H1 (cell line): ENCODE data around the gene IL2RA. TPM values are rescaled to one million over a fixed set of nuclear protein-coding genes. Genes with fewer than 3 reads are reported as not detected.

Experiments
- CTCF ChIA-PET: fragments of 300-600 bp; sonication (Branson Sonifier 250); formaldehyde crosslinking; loops from one replicate; lab custom pipeline; 2021; ENCODE audit not compliant: partially characterized antibody; lab: Charles Lee
- POLR2A ChIA-PET: fragments of 300-600 bp; sonication (Branson Sonifier 250); formaldehyde crosslinking; loops from one replicate; lab custom pipeline; 2021; ENCODE audit warnings: inconsistent platforms; ENCODE audit not compliant: partially characterized antibody; lab: Charles Lee
- DNase-seq, 2 experiments: peaks; one replicate each; pipeline versions ENCODE4 v3.0.0 to v3.0.0-alpha.2; 2010 to 2022; ENCODE audit warnings: low spot score in 2 of 2, low read depth in 1 of 2, mixed read lengths in 1 of 2
- FAIRE-seq: peaks from 2 replicates; lab custom pipeline; 2011; peaks lifted over from hg19 to GRCh38; lab: Jason Lieb, UNC
- H2AFZ ChIP-seq: 2 replicates; pipeline ENCODE4 v1.8.1; 2012; ENCODE audit warnings: low read length, inconsistent platforms
- H2AK5ac ChIP-seq: 2 replicates; pipeline ENCODE4 v1.6.1; 2013; ENCODE audit warnings: low read depth, low read length
- H2BK120ac ChIP-seq: replicated peaks from 2 replicates; pipeline ENCODE3; 2013; ENCODE audit warnings: low read depth, low read length, inconsistent platforms
- H2BK12ac ChIP-seq: 2 replicates; pipeline ENCODE4 v1.6.1; 2013; ENCODE audit warnings: low read depth, low read length
- H2BK15ac ChIP-seq: 2 replicates; pipeline ENCODE4 v1.6.1; 2013; ENCODE audit warnings: low read length
- H2BK20ac ChIP-seq: 2 replicates; pipeline ENCODE4 v1.6.1; 2013; ENCODE audit warnings: low read length
- H2BK5ac ChIP-seq: 2 replicates; pipeline ENCODE4 v1.6.1; 2013; ENCODE audit warnings: low read depth, low read length
- H3K14ac ChIP-seq: 2 replicates; pipeline ENCODE4 v1.6.1; 2013; ENCODE audit warnings: inconsistent platforms; ENCODE audit not compliant: insufficient read length
- H3K18ac ChIP-seq: 2 replicates; pipeline ENCODE4 v1.6.1; 2013; ENCODE audit warnings: low read length; ENCODE audit errors: extremely low read depth
- H3K23ac ChIP-seq: 2 replicates; pipeline ENCODE4 v1.6.1; 2013; ENCODE audit warnings: inconsistent platforms; ENCODE audit not compliant: insufficient read length
- H3K23me2 ChIP-seq: 2 replicates; pipeline ENCODE4 v1.6.1; 2013; ENCODE audit warnings: low read depth, low read length
- H3K27ac ChIP-seq: 2 replicates; pipeline ENCODE4 v1.6.1; 2011; ENCODE audit warnings: low read depth, low read length, inconsistent platforms
- H3K27me3 ChIP-seq, 4 experiments: replicated peaks in 1 of 4; 1 replicate in 1 of 4; 2 replicates in 3 of 4; pipeline versions ENCODE4 v1.6.1 to v1.8.1; 2011 to 2013; ENCODE audit warnings: low read length in 3 of 4, mild to moderate bottlenecking in 3 of 4, inconsistent platforms in 2 of 4, mixed read lengths in 2 of 4, moderate library complexity in 1 of 4; ENCODE audit not compliant: control insufficient read depth in 3 of 4, insufficient read depth in 3 of 4; ENCODE audit errors: extremely low read depth in 1 of 4
- H3K36me3 ChIP-seq, 4 experiments: 2 replicates each; pipeline versions ENCODE4 v1.6.1 to v1.8.1; 2011 to 2013; ENCODE audit warnings: mild to moderate bottlenecking in 4 of 4, low read length in 3 of 4, moderate library complexity in 2 of 4, control low read depth in 1 of 4, inconsistent platforms in 1 of 4; ENCODE audit not compliant: insufficient read depth in 4 of 4, control insufficient read depth in 2 of 4
- H3K4ac ChIP-seq: replicated peaks from 2 replicates; pipeline ENCODE3; 2013; ENCODE audit warnings: low read length, low read depth, mixed read lengths, inconsistent platforms; ENCODE audit not compliant: insufficient read length
- H3K4me1 ChIP-seq, 4 experiments: replicated peaks in 1 of 4; 1 replicate in 1 of 4; 2 replicates in 3 of 4; pipeline versions ENCODE4 v1.6.1 to v1.8.1; 2011 to 2013; ENCODE audit warnings: low read length in 3 of 4, inconsistent platforms in 2 of 4, mixed read lengths in 1 of 4; ENCODE audit not compliant: insufficient read depth in 4 of 4, control insufficient read depth in 3 of 4
- H3K4me2 ChIP-seq, 2 experiments: 2 replicates each; pipeline versions ENCODE4 v1.6.1 to v1.8.1; 2011 to 2013; ENCODE audit warnings: low read depth in 2 of 2, low read length in 2 of 2, control low read depth in 1 of 2, inconsistent platforms in 1 of 2, mild to moderate bottlenecking in 1 of 2; ENCODE audit not compliant: insufficient read depth in 1 of 2
- H3K4me3 ChIP-seq, 4 experiments: fragments of 200-600, 300-600 bp in 1 of 4; sonication (generic), shearing (Covaris generic), sonication (Bioruptor Twin) in 1 of 4; 2 replicates each; pipeline versions ENCODE4 v1.5.1 to v1.8.1; 2011 to 2016; ENCODE audit warnings: low read length in 4 of 4, low read depth in 3 of 4, control low read depth in 2 of 4, inconsistent platforms in 2 of 4, mild to moderate bottlenecking in 2 of 4, mixed read lengths in 1 of 4, moderate library complexity in 1 of 4; ENCODE audit not compliant: insufficient read depth in 2 of 4; ENCODE audit errors: extremely low read depth in 1 of 4
- H3K56ac ChIP-seq: replicated peaks from 2 replicates; pipeline ENCODE3; 2013; ENCODE audit warnings: low read depth, mild to moderate bottlenecking, mixed read lengths, low read length, inconsistent platforms; ENCODE audit not compliant: insufficient read length
- H3K79me1 ChIP-seq: 2 replicates; pipeline ENCODE4 v1.6.1; 2013; ENCODE audit warnings: low read depth, low read length, control low read depth
- H3K79me2 ChIP-seq, 2 experiments: 2 replicates each; pipeline versions ENCODE4 v1.6.1 to v1.8.1; 2012 to 2013; ENCODE audit warnings: low read length in 2 of 2, mild to moderate bottlenecking in 2 of 2, inconsistent platforms in 1 of 2; ENCODE audit not compliant: insufficient read depth in 2 of 2, control insufficient read depth in 1 of 2
- H3K9ac ChIP-seq, 4 experiments: replicated peaks in 1 of 4; 1 replicate in 1 of 4; 2 replicates in 3 of 4; pipeline versions ENCODE4 v1.6.1 to v1.8.1; 2011 to 2013; ENCODE audit warnings: low read depth in 3 of 4, low read length in 3 of 4, control low read depth in 2 of 4, mild to moderate bottlenecking in 2 of 4, moderate library complexity in 2 of 4, inconsistent platforms in 1 of 4; ENCODE audit errors: extremely low read depth in 1 of 4
- H3K9me3 ChIP-seq, 2 experiments: 2 replicates each; pipeline versions ENCODE4 v1.6.1 to v1.8.1; 2012 to 2013; ENCODE audit warnings: mild to moderate bottlenecking in 2 of 2, moderate library complexity in 2 of 2, control low read depth in 1 of 2, inconsistent platforms in 1 of 2, low read depth in 1 of 2, low read length in 1 of 2, mixed read lengths in 1 of 2; ENCODE audit not compliant: insufficient read depth in 2 of 2
- H4K20me1 ChIP-seq, 2 experiments: replicated peaks in 1 of 2; 2 replicates each; pipeline versions ENCODE3 to v1.8.1; 2011 to 2013; ENCODE audit warnings: inconsistent platforms in 2 of 2, low read length in 2 of 2, mild to moderate bottlenecking in 1 of 2; ENCODE audit not compliant: insufficient read depth in 2 of 2, control insufficient read depth in 1 of 2
- H4K5ac ChIP-seq: 2 replicates; pipeline ENCODE4 v1.6.1; 2013; ENCODE audit warnings: low read length, low read depth, mixed read lengths, inconsistent platforms; ENCODE audit not compliant: insufficient read length
- H4K8ac ChIP-seq: 2 replicates; pipeline ENCODE4 v1.8.0; 2013; ENCODE audit warnings: mild to moderate bottlenecking, moderate library complexity, low read length, inconsistent platforms; ENCODE audit not compliant: insufficient read depth; ENCODE audit errors: extremely low read depth
- H4K91ac ChIP-seq: replicated peaks from 2 replicates; pipeline ENCODE3; 2013; ENCODE audit warnings: low read length, mixed read lengths, inconsistent platforms; ENCODE audit not compliant: insufficient read length
- ASH2L ChIP-seq: fragments of 200-600, 300-600 bp; sonication (generic); IDR thresholded peaks from one replicate; pipeline ENCODE4 v1.7.1; 2017; ENCODE audit warnings: low read length
- SUZ12 ChIP-seq: fragments of 200-600 bp; sonication (generic); IDR thresholded peaks from 2 replicates; pipeline ENCODE4 v1.6.1; 2012; ENCODE audit warnings: mild to moderate bottlenecking, inconsistent platforms, low read length, moderate library complexity, mixed read lengths
- WGBS, 2 experiments: shearing (Covaris generic) in 1 of 2; methylation state at CpG; one replicate each; pipeline versions ENCODE4 v1.1.6 to v1.1.7; 2013 to 2015; ENCODE audit warnings: low lambda C conversion rate in 2 of 2, mixed read lengths in 2 of 2, inconsistent platforms in 1 of 2, low coverage in 1 of 2, missing lambda C conversion rate in 1 of 2; ENCODE audit not compliant: insufficient replicate concordance in 2 of 2, insufficient coverage in 1 of 2, insufficient read length in 1 of 2; ENCODE audit errors: extremely low coverage in 1 of 2, missing lambda C conversion rate in 1 of 2; 5-methylcytosine and 5-hydroxymethylcytosine counted together
- polyA plus RNA-seq, 7 experiments: library from polyadenylated mRNA; depleted of rRNA in 3 of 7; stranded (reverse) in 5 of 7; unstranded in 2 of 7; fragments of >200 nt in 5 of 7; fragments of 200-250 nt in 2 of 7; gene quantifications; 1 replicate in 5 of 7; 2 replicates in 1 of 7; 4 replicates in 1 of 7; pipeline versions ENCODE4 v1.2.1 to v1.2.3, GENCODE V29; 2011 to 2013; ENCODE audit warnings: missing spikeins in 2 of 7, mixed read lengths in 2 of 7
- total RNA-seq: library from RNA; stranded (reverse); fragmentation: NEBNext Ultra II Directional; extraction: Animal tissue kit (Norgen Biotek cat#: 25700); gene quantifications from 2 replicates; pipeline ENCODE4 v1.2.1, GENCODE V29; 2021

Gene IL2RA
- total and polyA plus RNA-seq, 2 of the 8 experiments (the other 6 are each of a cell fraction or from before 2014, with no cell fraction given) = not detected

- no peak overlapping the region for H2BK5ac ChIP-seq
- no peak overlapping the region for H2BK15ac ChIP-seq
- peak in 1 of 2 experiments; percentile 8 for DNase-seq
- H3K23me2 ChIP-seq = no peaks in the 10 kb centered on the region; the same call in 1 of the 2 replicates
- ChIA-PET CTCF (interaction anchor here (0.7 to 1.6 kb wide), 3 partner anchors 11 to 146 kb away, joined by 3 to 7 read pairs (median 3); no protein-coding TSS in a partner anchor), POLR2A (no interaction called here)
- H3K9ac ChIP-seq = no peak overlapping the region
- H3K4me1 ChIP-seq = no peaks in the 10 kb centered on the region; a peak in 1 of 7 replicates
- H2BK12ac ChIP-seq = no peak overlapping the region
- H4K20me1 ChIP-seq = peaks cover 0 to 2% of the 10 kb centered on the region in 2 experiments
- H3K56ac ChIP-seq = no peak overlapping the region
- no peak overlapping the region for H4K91ac ChIP-seq
- no peak overlapping the region for H3K4ac ChIP-seq
- H3K18ac ChIP-seq = no peak overlapping the region
- H3K9me3 ChIP-seq = no peaks in the 10 kb centered on the region
- no peak overlapping the region for H2AK5ac ChIP-seq
- no peaks in the 10 kb centered on the region; the same call in 1 of the 2 replicates for H3K79me1 ChIP-seq
- H2AFZ ChIP-seq = no peak overlapping the region
- no peak overlapping the region for H3K23ac ChIP-seq
- H3K36me3 ChIP-seq = no peaks in the 10 kb centered on the region
- FAIRE-seq = no peak
- whole genome bisulfite sequencing, 2 experiments = 87% methylated on average over 8 of the region's 8 CpGs; no CpG with 5 or more reads in 1 of the 2 experiments
- H3K79me2 ChIP-seq = no peaks in the 10 kb centered on the region
- H4K8ac ChIP-seq = no peak overlapping the region
- no peak overlapping the region for H2BK20ac ChIP-seq
- no peak overlapping the region for H2BK120ac ChIP-seq
- H3K4me2 ChIP-seq = no peak overlapping the region
- no peak overlapping the region for H4K5ac ChIP-seq
- H3K14ac ChIP-seq = no peak overlapping the region
- no peak overlapping the region for H3K27ac ChIP-seq
- peaks cover 3 to 13% (median 12%) of the 10 kb centered on the region in 4 experiments for H3K27me3 ChIP-seq
- no peak overlapping the region for H3K4me3 ChIP-seq
- TF ChIP-seq SUZ12 = no peak
- no peak for TF ChIP-seq ASH2L
Observed at GRCh38 chr10:5971315-5971832, 90.8 kb downstream of the IL2RA start.
